ENCODE measurements around the gene PPP1R3F.

DNA sequence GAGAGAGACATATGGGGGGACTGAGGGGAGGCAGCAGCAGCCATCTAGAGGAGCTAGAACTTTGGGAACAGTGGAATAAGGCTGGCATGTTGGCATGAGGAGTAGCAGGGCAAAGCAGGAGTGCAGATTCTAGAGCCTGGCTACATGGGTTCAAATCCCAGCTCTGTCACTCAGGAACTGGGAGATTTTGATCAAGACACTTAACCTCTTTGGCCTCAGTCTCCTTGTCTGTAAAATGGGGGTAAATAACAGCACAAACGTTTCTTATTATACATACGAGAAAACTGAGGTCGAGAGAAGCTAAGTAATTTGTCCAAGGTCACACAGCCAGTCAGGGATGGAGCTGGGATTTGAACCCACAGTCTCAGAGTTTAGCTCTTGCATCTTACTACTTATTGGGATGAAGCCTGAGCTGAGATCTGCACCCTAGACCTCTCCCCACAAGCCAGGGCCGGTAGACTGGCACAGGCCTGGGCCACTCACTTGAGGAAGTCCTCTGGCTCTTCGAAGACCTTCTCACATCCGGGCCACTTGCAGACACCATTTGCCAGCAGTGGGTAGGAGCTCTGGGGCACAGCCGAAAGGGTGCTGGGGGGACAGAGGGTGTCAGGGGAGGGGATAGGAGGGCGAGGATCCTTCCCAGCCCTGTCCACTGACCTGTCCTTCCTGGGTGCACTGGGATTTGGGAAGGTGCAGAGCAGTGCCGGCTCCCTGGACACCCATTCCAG, 13.2 kb upstream of the PPP1R3F start:
- TF ChIP-seq EZH2 (optimal IDR thresholded peaks at IDR 0.05; ENCODE audit: low read depth, low read length) = no peak
- TF ChIP-seq, protein P1, sequence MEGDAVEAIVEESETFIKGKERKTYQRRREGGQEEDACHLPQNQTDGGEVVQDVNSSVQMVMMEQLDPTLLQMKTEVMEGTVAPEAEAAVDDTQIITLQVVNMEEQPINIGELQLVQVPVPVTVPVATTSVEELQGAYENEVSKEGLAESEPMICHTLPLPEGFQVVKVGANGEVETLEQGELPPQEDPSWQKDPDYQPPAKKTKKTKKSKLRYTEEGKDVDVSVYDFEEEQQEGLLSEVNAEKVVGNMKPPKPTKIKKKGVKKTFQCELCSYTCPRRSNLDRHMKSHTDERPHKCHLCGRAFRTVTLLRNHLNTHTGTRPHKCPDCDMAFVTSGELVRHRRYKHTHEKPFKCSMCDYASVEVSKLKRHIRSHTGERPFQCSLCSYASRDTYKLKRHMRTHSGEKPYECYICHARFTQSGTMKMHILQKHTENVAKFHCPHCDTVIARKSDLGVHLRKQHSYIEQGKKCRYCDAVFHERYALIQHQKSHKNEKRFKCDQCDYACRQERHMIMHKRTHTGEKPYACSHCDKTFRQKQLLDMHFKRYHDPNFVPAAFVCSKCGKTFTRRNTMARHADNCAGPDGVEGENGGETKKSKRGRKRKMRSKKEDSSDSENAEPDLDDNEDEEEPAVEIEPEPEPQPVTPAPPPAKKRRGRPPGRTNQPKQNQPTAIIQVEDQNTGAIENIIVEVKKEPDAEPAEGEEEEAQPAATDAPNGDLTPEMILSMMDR (IDR thresholded peaks at IDR 0.05; ENCODE audit: low read length) = no peak
- no peak for TF ChIP-seq EZH2phosphoT487 (IDR thresholded peaks at IDR 0.05; ENCODE audit: low read length)
